Putamen (tissue), 1 donor: ENCODE results near the gene APOB.
A peak's percentile ranks its signal among the peaks of the same experiment; 100 is the strongest.

Experiments used
- DNase-seq: peaks from one replicate; pipeline ENCODE4 v3.0.0-alpha.2; 2016; ENCODE audit warnings: low spot score

APOB gene

DNA sequence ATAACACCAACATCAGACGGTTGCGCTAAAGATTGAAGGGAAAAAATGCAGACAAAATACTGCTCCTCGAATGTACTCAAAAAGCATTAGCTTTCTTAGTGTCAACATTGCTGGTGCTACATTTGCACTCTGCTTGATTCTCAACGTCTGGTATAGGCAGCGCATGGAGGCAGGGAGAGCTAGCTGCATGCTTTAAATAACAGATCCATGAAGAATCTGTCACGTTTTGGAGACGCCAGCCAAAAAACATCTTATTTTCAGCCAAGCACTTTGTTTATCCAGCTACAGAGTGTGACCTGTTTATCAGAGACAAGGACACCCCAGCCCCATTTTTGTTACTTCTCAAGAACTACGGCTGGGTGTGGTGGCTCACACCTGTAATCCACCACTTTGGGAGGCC, 59.5 kb downstream of the APOB start:
- no peak for DNase-seq

DNA sequence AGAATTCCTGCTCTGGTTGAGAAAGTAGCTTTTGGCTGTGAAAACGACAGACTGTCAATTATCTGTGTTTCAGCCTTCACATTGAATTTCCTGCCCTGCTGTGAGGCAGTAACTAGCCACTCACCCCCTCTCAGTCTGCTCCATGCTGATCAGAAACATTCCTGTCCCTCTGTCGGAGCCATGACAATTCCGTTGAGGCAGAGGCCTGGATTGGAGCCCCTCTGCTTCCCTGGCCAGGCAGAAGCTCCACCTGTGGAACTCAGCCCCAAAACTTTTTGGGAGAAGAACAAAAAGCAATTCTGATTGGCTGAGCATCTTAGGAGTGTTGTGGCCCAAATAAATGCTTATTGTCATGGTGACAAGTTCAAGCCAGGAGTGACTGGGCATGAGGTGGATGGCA, 60.0 kb downstream of the APOB start:
- DNase-seq, result no peak

DNA sequence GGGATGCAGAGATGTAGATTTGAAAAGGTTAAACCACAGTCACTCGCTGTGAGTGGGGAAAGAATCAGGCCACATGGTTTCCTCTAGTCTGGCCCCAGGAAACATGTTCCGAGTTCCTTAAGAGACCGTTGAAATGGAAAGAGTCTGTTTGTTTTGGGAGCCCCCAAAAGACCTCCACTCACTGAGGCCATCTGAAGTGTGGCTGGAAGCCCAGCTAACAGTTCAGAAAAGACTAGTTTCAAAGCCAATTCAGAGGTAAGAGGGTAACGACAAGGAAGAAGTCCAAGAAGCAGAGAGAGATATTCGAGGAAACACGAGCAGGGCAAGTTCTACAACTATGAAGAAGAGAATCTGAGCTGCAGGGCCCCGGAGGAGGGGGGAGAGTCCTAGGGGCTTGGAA, 61.0 kb downstream of the APOB start:
- no peak for DNase-seq

DNA sequence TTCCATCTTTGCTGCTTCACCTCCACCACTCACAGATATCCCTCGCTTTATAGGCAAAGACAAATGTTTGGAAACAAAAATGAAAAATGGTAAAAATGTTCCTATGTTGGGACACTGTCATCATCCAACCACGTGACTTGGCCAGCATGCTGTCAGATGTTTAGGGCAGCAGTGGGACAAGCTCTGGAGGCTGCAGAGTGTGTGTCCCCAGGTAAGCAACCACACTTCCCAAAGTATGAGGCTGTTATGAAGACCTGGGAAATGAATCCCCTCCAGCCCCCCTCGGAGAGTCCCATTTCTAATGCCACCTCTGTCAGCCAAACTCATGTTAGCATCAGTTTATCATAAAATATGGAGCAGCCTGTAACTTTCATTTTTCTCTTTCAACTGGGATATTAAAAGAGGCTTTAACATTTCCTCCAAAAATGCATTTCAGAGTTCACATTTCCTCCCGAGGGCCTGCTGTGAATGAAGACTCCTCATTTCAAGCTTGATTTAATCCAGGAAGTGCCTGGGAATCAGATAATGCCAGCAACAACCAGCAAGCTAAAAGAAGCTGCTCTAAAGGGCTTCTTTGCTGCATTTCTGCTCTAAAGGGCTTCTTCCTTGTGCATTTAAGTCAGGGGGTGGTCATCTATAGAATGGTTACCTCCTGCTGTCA, 66.2 kb downstream of the APOB start:
- no peak for DNase-seq

DNA sequence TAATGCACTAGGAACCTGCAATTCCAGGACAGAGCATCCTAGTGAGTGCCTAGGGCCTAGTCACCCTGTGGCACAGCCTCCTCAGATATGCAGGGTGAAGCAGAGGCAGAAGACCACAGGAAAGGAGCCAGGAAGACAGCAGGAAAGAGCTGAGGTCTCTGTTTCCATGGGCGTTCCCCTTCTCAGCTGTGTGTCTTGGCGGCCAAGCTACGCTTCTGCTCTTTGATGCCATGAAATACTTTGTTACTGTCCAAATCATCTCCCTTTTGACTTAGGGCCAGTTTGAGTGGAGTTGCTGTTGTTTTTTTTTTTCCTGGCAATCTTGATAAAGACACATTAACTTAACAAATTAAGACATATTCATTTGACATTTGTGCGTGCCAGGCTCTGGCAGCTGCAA, 67.3 kb downstream of the APOB start:
- no peak for DNase-seq

DNA sequence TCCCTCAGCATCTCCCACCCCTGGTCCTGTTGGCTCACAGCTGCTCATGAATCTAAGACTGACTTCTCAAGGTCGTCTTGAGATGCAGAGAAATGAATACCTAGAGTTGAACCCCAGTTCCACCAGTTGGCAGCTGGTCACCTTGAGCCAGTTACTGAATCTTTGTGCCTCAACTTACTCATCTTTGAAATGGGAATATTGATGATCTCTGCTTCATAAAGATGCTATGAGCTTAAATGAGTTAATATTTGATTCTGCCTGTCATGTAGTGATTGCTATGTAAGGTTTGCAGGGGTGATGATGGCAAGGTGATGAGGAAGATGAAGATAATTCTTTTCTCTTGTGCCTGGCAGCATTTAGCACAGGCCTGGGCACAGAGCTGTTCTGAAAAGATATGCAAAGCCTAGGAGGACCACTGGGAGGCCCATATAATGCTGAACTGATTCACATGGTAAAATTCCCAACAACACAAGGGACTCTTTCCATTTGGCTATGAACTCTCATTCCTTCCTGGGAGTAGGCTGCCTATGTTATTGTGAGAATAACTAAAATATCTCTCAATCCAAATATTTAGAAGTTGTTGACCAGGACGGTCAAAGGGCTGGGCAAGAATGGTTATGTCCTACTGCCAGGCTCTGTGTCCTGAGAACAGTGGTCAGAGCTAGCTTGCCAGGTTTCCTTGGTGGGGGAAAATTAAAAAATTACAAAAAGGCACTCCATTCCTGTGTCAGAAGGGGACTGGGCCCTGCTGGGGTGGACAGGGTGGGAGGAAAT, 70.9 kb downstream of the APOB start:
- no peak for DNase-seq

DNA sequence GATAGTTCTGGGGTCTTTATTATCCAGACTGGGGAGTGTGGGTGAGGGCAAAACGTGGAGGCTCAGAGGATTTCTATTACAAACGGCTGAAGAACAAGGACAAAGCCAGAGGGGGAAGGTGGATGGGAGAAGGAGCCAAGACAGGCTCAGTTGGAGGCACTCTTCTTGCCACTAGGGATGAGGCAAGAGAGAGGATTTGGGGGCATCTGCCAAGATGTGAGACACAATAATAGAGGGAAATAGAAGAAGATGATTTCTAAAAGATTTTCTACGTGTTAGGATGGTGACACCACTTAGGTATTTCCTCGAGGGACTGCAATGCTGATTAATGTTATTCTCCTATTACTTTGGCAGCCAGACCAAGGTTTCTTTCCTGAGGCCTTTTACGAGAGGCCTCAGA, 71.8 kb downstream of the APOB start:
- no peak for DNase-seq

DNA sequence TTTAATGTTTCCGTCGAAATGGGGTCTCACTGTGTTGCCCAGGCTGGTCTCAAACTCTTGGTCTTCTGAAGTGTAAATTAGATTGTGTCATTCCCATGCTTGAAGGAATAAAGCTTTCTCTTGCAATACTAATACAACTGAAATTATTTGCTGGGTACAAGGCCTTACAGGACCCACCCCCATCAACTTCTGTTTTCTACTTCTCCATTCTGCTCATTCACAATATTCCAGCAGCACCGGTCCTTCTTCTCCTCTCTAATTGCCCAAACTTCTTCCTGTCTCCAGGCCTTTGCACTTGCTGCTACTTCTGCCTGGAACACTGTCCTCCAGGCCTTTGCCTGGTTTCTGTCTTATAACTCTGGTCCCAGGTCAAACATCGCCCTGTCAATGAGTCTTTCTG, 73.8 kb downstream of the APOB start:
- no peak for DNase-seq

DNA sequence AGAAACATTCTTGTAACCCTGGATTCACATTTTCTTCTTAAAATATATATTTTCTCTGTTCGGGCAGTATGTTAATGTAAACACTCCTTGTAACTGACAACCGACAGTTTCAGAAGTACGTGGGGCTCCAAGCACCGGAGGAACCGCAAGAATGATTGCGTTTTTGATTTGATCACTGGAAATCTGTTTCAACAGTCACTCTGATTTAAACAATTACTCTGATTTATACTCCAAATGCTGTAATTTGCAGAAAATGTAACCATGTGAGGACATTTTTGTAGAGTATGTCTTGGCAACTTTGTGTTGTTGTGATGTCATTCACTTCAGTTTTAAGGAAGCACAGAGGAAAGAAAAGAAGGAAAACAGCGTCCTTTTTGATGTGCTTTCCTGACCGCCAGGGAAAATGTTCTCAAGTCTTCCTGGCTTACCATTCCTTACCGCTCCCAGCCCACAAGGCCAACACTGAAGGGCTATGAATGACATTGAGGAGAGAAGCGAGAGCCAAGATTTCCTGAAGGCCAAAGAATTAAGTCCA, 77.7 kb downstream of the APOB start:
- no peak for DNase-seq

DNA sequence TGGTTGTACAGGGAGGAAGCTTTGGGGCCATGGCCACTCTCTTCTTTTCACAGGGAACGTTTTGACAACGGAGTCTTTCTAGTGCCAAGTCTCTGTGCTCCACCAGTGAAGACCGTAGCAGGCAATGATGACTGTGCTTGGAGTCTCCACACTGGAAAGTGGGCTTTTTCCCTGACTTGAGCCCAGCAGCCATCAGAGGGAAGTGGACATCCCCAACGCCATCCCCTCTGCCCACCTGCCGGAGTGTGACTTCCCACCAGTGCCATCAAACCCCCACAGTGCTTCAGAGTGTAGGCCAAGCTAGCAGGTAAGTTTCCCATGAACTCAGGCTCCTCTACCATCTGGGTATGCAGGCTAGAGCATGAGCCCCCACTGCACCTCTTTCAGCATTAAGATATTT, 78.7 kb downstream of the APOB start:
- no peak for DNase-seq

DNA sequence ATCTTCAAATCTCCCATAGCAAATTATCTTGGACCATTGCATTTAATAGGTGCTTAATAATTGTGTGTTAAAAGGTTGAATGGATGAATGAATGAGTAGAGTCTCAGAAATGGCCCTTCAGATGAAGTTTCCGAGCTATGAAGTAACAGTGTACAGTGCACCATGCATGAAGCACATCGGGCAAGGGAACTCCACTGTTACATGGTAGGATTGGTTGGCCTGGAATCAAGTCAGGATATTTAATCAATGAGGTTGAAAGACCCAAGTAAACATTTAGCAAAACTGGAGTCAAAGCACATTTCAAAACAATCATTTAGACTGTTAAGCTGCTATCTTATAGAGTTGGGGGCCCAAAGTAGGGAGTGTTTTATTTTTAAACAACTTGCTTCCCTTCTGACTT, 80.0 kb downstream of the APOB start:
- DNase-seq, result no peak

DNA sequence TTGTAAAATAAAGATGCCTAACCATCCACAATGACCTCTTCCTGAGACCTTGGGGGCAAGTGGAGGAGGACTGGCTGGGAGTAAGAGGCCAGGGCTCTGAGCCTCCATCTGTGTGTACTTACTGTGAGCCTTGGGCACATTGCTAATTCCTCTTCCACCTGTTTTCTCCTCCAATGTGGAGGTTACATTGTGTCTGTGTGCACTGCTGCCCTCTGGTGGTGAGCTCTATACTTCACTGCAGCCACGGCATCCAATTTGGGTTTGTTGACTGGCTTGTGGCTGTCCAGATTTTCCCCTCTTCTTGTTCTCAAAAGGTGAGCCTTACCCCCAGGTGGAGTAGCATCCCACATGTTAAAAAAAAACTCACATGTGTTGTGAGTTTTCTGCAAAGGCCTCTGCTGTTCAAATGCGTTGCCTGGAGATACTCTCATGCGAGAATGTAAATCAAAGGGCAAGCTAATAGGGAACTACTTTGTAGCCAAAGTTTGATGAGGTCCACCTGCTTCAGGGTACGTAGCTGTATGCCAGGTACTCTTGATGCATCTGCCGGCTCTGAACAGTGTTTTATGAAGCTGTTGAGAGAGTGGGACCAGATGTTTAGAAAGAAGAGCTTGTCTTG, 80.8 kb downstream of the APOB start:
- peak; percentile 38 for DNase-seq

DNA sequence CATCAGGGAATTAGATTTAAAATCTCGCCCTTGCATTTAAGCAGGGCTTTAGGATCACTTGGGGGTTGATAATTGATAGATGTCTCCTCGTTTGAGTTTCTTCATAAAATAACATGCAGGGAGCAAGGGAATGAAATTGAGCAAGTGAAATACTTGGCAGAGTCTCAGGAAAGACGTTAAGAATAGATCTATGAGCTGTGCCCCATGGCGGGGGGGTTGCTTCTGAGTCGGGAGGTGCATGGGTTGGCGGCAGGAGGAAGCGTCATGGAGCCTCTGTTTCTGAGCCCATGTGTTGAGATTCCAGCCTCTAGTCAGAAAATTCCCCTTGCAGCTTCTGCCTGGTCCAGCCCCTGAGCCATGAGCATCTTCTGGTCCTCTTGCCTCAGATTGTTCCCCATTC, 82.0 kb downstream of the APOB start:
- DNase-seq, result no peak

DNA sequence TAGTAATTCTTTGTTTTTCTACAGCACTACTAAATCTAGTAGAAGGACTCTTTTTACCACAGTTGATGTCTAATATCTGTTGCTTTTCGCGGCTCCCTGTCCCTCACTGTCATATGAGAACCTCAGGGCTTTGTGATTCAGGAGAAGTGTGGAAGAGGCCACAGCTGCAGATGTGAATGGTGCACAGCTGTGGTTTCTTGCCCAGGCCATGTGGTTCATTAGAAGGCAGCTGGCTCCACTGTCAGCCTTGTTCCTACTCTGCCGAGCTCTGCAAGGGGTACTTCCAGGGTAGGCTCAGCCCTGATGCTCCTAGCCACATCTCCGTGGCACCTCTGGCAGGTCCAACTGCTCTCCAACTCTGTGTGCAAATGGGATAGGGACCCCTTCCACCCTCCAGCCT, 83.9 kb downstream of the APOB start:
- DNase-seq, result no peak

DNA sequence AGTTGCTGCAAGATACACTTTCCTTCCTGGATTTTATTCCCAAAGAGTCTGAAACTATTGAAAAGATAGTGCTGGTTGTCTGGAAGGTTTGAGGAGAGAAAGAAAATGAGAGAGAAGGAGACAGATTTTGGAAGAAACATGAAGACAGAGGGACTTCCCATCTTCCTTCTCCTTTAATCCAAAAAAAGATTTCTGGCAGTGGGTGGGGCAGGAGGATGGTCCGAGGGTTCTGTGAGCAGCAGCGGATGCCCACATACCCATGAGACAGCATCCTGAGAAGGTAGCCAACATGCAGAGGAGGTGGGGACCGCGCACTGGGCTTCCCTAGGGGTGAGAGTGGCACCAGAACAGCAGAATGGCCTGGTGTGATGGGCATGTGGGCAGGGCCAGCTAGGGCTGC, 84.6 kb downstream of the APOB start:
- no peak for DNase-seq

DNA sequence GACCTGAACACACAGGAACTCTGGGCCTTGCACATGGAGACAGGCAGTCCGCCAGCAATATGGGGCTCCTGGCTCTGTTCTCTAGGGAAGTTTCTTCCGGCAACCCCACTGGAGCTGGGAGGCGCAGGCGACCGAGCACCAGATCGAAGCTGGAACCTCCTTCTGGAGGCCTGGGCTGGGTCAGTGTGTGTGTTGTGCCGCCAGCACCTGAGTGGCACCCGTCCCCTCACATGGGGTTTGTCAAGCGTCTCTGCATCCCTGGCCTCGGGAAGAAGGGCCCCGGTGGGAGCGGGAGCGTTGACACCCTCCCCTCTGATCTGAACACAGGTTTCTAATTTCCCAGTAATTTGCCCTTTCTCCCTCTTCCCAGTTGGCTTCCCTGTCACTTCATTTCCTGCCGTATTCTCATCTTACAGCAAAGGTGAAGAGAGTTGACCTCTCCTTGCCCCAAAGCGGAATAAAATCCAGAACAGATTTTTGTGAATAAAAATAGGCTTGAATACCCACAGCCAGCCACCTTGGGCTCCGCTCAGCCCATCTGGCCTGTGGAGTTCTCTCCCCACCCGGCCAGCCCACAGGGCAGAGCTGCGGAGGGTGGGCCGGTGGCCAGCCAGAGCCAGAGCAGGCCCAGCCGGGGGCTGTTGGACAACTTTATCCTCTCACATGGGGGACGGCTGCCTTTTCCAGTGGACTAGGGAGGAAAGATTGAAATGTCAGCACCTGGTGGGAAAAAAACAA, 85.9 kb downstream of the APOB start:
- no peak for DNase-seq

DNA sequence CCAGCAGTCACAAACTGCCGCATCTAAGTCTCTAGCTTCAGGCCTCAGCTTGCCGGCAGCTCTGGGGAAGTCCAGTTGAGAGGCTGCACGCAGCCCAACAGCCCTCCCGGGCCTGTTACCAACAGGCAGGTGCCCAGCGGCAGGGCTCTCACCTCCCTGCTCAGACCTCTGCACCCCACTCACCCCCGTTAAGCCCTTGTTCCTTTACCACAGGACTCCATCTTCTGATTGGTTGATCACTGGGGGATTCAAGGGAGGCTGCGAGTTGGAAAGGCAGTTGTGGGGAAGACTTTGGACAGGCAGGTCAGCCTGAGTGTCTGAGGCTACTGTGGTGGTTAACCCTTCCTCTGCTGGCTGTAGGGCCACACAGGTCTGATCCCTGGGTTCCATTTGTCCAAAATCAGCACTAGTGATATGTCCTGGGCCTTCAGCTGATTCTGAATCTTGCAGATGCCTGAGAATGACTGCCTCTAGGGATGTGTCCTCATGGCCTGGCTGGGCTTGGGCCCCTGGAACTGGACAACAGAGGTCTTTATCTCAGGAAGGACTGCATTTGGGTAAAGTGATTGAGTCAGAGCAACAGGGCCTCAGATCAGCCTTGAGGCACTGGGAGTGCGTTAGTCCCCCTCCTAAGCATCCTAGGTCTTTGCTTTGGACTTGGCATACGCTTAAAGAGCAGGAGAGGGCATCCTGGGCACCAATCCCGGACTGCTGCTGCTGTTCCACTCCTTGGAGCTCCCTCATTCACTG, 88.4 kb downstream of the APOB start:
- no peak for DNase-seq

DNA sequence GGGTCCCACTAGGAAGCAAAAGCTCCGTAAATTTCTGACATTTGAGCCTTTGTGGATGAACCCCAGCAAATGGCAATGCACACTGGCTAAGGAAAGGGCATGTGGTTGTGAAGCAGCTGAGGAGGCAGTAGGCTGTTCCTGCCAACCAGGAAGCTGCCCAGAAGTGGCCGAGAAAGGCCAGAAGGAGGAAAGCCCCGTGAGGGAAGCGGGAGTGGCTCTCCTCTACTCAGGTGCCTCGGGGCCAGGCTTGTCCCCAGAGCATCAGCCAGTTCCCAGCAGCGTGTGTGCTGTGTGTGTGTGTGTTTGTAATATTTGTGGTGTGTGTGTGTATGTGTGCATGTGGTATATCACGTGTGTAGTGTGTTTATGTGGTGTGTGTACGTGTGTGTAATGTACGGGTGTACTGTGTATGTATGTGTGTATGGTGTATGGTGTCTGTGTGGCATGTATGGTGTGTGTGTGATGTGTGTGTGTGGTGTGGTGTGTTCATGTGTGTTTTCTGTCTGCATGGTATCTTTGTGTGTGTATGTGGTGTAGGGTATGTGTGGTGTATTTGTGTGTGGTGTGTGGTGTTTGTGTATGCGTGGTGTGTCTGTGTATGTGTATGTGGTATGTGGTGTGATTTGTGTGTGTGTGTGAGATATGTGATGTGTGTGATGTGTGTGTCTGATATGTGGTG, 90.6 kb downstream of the APOB start:
- DNase-seq, result no peak
